H9 (cell line): ENCODE data around the gene UBIAD1. TPM values are rescaled to one million over a fixed set of nuclear protein-coding genes. Genes with fewer than 3 reads are reported as not detected.

Experiments used
- DNase-seq: peaks from one replicate; pipeline ENCODE4 v3.0.0-alpha.2; 2017
- H2AFZ ChIP-seq: one replicate; pipeline ENCODE4 v1.6.1; 2013; ENCODE audit warnings: mild to moderate bottlenecking, low read length, control low read depth, moderate library complexity
- H2AK5ac ChIP-seq: 2 replicates; pipeline ENCODE4 v1.6.1; 2013; ENCODE audit warnings: low read length, control low read depth, mixed read lengths; ENCODE audit not compliant: insufficient read length
- H2BK120ac ChIP-seq: one replicate; pipeline ENCODE4 v1.6.1; 2013; ENCODE audit warnings: low read depth, mild to moderate bottlenecking, low read length, control low read depth, inconsistent platforms; ENCODE audit not compliant: poor library complexity, severe bottlenecking
- H2BK12ac ChIP-seq: 2 replicates; pipeline ENCODE4 v1.6.1; 2013; ENCODE audit warnings: low read length, control low read depth, mixed read lengths, low read depth; ENCODE audit not compliant: insufficient read length
- H2BK15ac ChIP-seq: 2 replicates; pipeline ENCODE4 v1.6.1; 2013; ENCODE audit warnings: low read depth, low read length, control low read depth
- H2BK20ac ChIP-seq: one replicate; pipeline ENCODE4 v1.6.1; 2013; ENCODE audit warnings: low read depth, mild to moderate bottlenecking, low read length, control low read depth, inconsistent platforms; ENCODE audit not compliant: poor library complexity, severe bottlenecking
- H2BK5ac ChIP-seq: 2 replicates; pipeline ENCODE4 v1.6.1; 2013; ENCODE audit warnings: low read length, control low read depth, mixed read lengths; ENCODE audit not compliant: insufficient read length
- H3K14ac ChIP-seq: 2 replicates; pipeline ENCODE4 v1.6.1; 2013; ENCODE audit warnings: low read length, control low read depth; ENCODE audit not compliant: insufficient read depth
- H3K18ac ChIP-seq: 2 replicates; pipeline ENCODE4 v1.6.1; 2013; ENCODE audit warnings: low read depth, mild to moderate bottlenecking, mixed read lengths, low read length, control low read depth; ENCODE audit not compliant: insufficient read length
- H3K23ac ChIP-seq: 2 replicates; pipeline ENCODE4 v1.6.1; 2013; ENCODE audit warnings: low read length, control low read depth, mixed read lengths, low read depth; ENCODE audit not compliant: insufficient read length
- H3K23me2 ChIP-seq: 2 replicates; pipeline ENCODE4 v1.6.1; 2013; ENCODE audit warnings: low read depth, mild to moderate bottlenecking, mixed read lengths, low read length, control low read depth; ENCODE audit not compliant: insufficient read length, poor library complexity, severe bottlenecking
- H3K27ac ChIP-seq: 2 replicates; pipeline ENCODE4 v1.5.1; 2013; ENCODE audit warnings: low read length, control low read depth, mixed read lengths, low read depth; ENCODE audit not compliant: insufficient read length
- H3K27me3 ChIP-seq: 2 replicates; pipeline ENCODE4 v1.6.1; 2013; ENCODE audit warnings: low read length, control low read depth, inconsistent platforms; ENCODE audit not compliant: insufficient read depth
- H3K4ac ChIP-seq: 2 replicates; pipeline ENCODE4 v1.6.1; 2013; ENCODE audit warnings: low read depth, mild to moderate bottlenecking, control low read depth, inconsistent platforms, low read length, moderate library complexity
- H3K4me1 ChIP-seq: 2 replicates; pipeline ENCODE4 v1.6.1; 2013; ENCODE audit warnings: low read length, control low read depth, inconsistent platforms; ENCODE audit not compliant: insufficient read depth
- H3K4me2 ChIP-seq: 2 replicates; pipeline ENCODE4 v1.6.1; 2013; ENCODE audit warnings: low read length, control low read depth, mixed read lengths; ENCODE audit not compliant: insufficient read length, insufficient read depth
- H3K56ac ChIP-seq: 2 replicates; pipeline ENCODE4 v1.6.1; 2013; ENCODE audit warnings: low read depth, mild to moderate bottlenecking, mixed read lengths, low read length, control low read depth; ENCODE audit not compliant: insufficient read length
- H3K79me1 ChIP-seq: 2 replicates; pipeline ENCODE4 v1.6.1; 2013; ENCODE audit warnings: low read depth, mild to moderate bottlenecking, moderate library complexity, low read length, control low read depth, inconsistent platforms; ENCODE audit not compliant: insufficient read depth, poor library complexity, severe bottlenecking
- H3K79me2 ChIP-seq: 2 replicates; pipeline ENCODE4 v1.6.1; 2013; ENCODE audit warnings: low read length, control low read depth, inconsistent platforms; ENCODE audit not compliant: insufficient read depth
- H3K9ac ChIP-seq: 2 replicates; pipeline ENCODE4 v1.6.1; 2013; ENCODE audit warnings: low read length, control low read depth, mixed read lengths; ENCODE audit not compliant: insufficient read length; ENCODE audit errors: extremely low read depth
- H3K9me3 ChIP-seq: one replicate; pipeline ENCODE4 v1.6.1; 2013; ENCODE audit warnings: low read depth, low read length, inconsistent platforms; ENCODE audit not compliant: control insufficient read depth
- H3T11ph ChIP-seq: one replicate; pipeline ENCODE4 v1.6.1; 2013; ENCODE audit warnings: mild to moderate bottlenecking, low read length, control low read depth, inconsistent platforms
- H4K20me1 ChIP-seq: one replicate; pipeline ENCODE4 v1.6.1; 2013; ENCODE audit not compliant: control insufficient read depth, insufficient read length, insufficient read depth
- H4K5ac ChIP-seq: 2 replicates; pipeline ENCODE4 v1.6.1; 2013; ENCODE audit warnings: low read depth, mild to moderate bottlenecking, mixed read lengths, low read length, control low read depth; ENCODE audit not compliant: insufficient read length
- H4K8ac ChIP-seq: replicated peaks from 2 replicates; pipeline ENCODE4 v1.6.1; 2013; ENCODE audit warnings: low read length, control low read depth, mixed read lengths, low read depth; ENCODE audit not compliant: insufficient read length
- H4K91ac ChIP-seq: 2 replicates; pipeline ENCODE4 v1.6.1; 2013; ENCODE audit warnings: low read depth, mild to moderate bottlenecking, moderate library complexity, mixed read lengths, low read length, control low read depth; ENCODE audit not compliant: insufficient read length
- H3K27ac Mint-ChIP-seq, 3 experiments: 2 replicates in 2 of 3; 3 replicates in 1 of 3; pipeline ENCODE4 v1.8.0; 2020 to 2021; ENCODE audit warnings: mixed read lengths in 3 of 3, mild to moderate bottlenecking in 1 of 3, moderate library complexity in 1 of 3
- H3K27me3 Mint-ChIP-seq: 2 replicates; pipeline ENCODE4 v1.8.0; 2021; ENCODE audit warnings: low read depth, mild to moderate bottlenecking, moderate library complexity, mixed read lengths
- H3K36me3 Mint-ChIP-seq, 3 experiments: 2 replicates in 2 of 3; 3 replicates in 1 of 3; pipeline ENCODE4 v1.8.0; 2020 to 2021; ENCODE audit warnings: low read depth in 3 of 3, mixed read lengths in 3 of 3; ENCODE audit not compliant: insufficient read depth in 1 of 3
- H3K4me1 Mint-ChIP-seq, 2 experiments: 2 replicates each; pipeline ENCODE4 v1.8.0; 2020; ENCODE audit warnings: mixed read lengths in 2 of 2
- H3K4me3 Mint-ChIP-seq, 2 experiments: 2 replicates in 1 of 2; 3 replicates in 1 of 2; pipeline ENCODE4 v1.8.0; 2020 to 2021; ENCODE audit warnings: mild to moderate bottlenecking in 2 of 2, mixed read lengths in 2 of 2, moderate library complexity in 1 of 2
- H3K9me3 Mint-ChIP-seq, 2 experiments: 2 replicates in 1 of 2; 3 replicates in 1 of 2; pipeline ENCODE4 v1.8.0; 2020; ENCODE audit warnings: mild to moderate bottlenecking in 2 of 2, mixed read lengths in 2 of 2, moderate library complexity in 1 of 2
- CTCF ChIP-seq: fragments of 200-600 bp; sonication (generic); conservative IDR thresholded peaks from 3 replicates; pipeline ENCODE4 v1.8.0; 2021; ENCODE audit warnings: antibody characterized with exemption, mild to moderate bottlenecking
- WGBS: extraction: QIAGEN DNeasy Blood & Tissue Kit; methylation state at CpG from one replicate; pipeline ENCODE4 v1.1.7; 2013; ENCODE audit warnings: missing lambda C conversion rate, low lambda C conversion rate, mixed read lengths; ENCODE audit not compliant: insufficient read length; ENCODE audit errors: extremely low coverage; 5-methylcytosine and 5-hydroxymethylcytosine counted together
- total RNA-seq: library from RNA; stranded (reverse); gene quantifications from 2 replicates; pipeline ENCODE4 v1.2.1, GENCODE V29; 2021

The UBIAD1 gene
- total RNA-seq, 1 experiment from 2014 or later = 30.2 TPM

DNA sequence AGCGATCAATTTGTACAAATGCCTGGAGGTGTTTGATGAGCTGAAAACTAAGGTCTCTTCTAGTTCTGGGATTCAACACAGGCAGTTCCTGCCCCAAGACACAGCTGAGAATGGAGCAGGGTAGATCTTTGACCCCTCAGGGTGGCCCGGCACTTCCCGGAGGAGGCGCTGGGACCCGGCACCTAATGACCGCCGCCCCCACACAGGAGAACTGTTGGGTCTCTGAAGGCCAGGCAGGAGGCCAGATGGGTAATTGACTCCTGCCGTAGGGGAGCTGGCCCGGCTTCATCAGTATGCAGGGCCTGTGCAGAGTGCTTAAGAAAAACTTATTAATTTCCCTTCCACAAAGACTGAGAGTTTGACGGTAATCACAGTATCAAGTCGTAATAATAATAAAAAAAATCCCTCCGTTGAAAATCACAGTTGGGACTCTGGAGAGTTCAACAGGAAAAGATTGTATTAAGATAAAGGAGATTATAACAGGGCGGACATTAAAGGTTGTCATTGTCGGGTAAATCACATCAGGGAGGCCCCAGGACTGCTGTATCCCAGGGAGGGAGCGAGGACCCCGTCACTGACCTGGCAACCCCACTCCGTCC lies 51.7 kb downstream of the UBIAD1 start:
- no peaks in the 10 kb centered on the region for H3K27me3 ChIP-seq
- no peak overlapping the region for H3K56ac ChIP-seq
- no peak overlapping the region for H2BK15ac ChIP-seq
- H3K14ac ChIP-seq = no peak overlapping the region
- no CpG with 5 or more reads among the region's 17 CpGs for WGBS
- no peaks in the 10 kb centered on the region for H3K79me2 ChIP-seq
- no peak overlapping the region for H3K4me2 ChIP-seq
- H3K18ac ChIP-seq = no peak overlapping the region
- H3K4ac ChIP-seq = no peak overlapping the region
- 0 out of 2 replicates have a peak, but pooled peaks cover 3% of the 10 kb centered on the region for H3K4me1 ChIP-seq
- no peak overlapping the region for H2BK120ac ChIP-seq
- Mint-ChIP-seq H3K9me3 (no peaks in the 10 kb centered on the region), H3K27me3 (no peaks in the 10 kb centered on the region), H3K27ac (peak overlapping the region in 2 of 3 experiments; percentile 34 to 67; a peak in 2 of 7 replicates), H3K4me1 (peaks cover 14 to 27% of the 10 kb centered on the region in 2 experiments), H3K36me3 (no peaks in the 10 kb centered on the region), H3K4me3 (0 out of 5 replicates have a peak overlapping the region, but pooled peaks of 1 of the 2 experiments have one; percentile 23)
- no peaks in the 10 kb centered on the region for H3K23me2 ChIP-seq
- no peak overlapping the region for H3K27ac ChIP-seq
- H2BK5ac ChIP-seq = no peak overlapping the region
- H2BK12ac ChIP-seq = no peak overlapping the region
- H4K8ac ChIP-seq = no peak overlapping the region
- no peak overlapping the region for H2BK20ac ChIP-seq
- no peaks in the 10 kb centered on the region for H3K79me1 ChIP-seq
- H2AK5ac ChIP-seq = no peak overlapping the region
- H2AFZ ChIP-seq = no peak overlapping the region
- no peaks in the 10 kb centered on the region for H3K9me3 ChIP-seq
- no peak for DNase-seq
- no peak overlapping the region for H4K5ac ChIP-seq
- H4K20me1 ChIP-seq = no peaks in the 10 kb centered on the region
- H4K91ac ChIP-seq = no peak overlapping the region
- no peak overlapping the region for H3K23ac ChIP-seq
- TF ChIP-seq CTCF = no peak
- H3T11ph ChIP-seq = no peak overlapping the region
- no peak overlapping the region for H3K9ac ChIP-seq
